ENCODE data around the gene RHD.
A peak's percentile ranks its signal among the peaks of the same experiment; 100 is the strongest.
"Not testable (repeated sequence)": the region's sequence is repeated elsewhere in the genome, so short reads cannot be mapped to it uniquely, and the experiment has no call there.

DNA sequence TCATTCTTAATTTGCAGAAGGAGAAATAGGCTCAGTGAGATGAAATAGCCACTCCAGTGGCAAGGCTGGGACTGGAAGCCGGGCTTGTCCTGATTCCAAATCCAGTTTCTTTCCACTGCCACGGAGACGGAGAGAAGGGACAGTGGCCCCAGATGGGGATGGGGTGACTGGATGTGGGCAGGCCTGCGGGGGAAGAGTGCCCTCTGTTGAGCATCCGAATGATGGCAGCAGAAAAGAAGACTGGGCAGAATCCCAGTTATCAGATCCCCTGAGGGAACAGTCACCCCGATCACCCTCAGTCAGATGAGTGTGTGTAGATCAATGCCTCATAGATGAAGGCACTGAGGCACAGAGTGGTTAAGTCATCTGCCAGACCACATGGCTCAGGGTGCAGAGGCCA, 17.7 kb downstream of the RHD start:
- TF ChIP-seq, protein P1, sequence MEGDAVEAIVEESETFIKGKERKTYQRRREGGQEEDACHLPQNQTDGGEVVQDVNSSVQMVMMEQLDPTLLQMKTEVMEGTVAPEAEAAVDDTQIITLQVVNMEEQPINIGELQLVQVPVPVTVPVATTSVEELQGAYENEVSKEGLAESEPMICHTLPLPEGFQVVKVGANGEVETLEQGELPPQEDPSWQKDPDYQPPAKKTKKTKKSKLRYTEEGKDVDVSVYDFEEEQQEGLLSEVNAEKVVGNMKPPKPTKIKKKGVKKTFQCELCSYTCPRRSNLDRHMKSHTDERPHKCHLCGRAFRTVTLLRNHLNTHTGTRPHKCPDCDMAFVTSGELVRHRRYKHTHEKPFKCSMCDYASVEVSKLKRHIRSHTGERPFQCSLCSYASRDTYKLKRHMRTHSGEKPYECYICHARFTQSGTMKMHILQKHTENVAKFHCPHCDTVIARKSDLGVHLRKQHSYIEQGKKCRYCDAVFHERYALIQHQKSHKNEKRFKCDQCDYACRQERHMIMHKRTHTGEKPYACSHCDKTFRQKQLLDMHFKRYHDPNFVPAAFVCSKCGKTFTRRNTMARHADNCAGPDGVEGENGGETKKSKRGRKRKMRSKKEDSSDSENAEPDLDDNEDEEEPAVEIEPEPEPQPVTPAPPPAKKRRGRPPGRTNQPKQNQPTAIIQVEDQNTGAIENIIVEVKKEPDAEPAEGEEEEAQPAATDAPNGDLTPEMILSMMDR (conservative IDR thresholded peaks at IDR 0.05 in 1 of 2, IDR thresholded peaks at IDR 0.05 in 1 of 2; ENCODE audit: extremely low read depth in 1 of 2, insufficient read depth in 1 of 2, low read depth in 1 of 2, low read length in 2 of 2), result peak in 1 of 2 donors; percentile 17
- not testable (repeated sequence) for TF ChIP-seq EZH2 (IDR thresholded peaks at IDR 0.05; ENCODE audit: borderline replicate concordance, low read length)

Measured in mammary epithelial cell (primary cell).